GM18505 (cell line): Measurements from ENCODE around the gene PKNOX2.

Source experiments
- ATAC-seq: cut with Tn5 transposase; IDR thresholded peaks from one replicate; pipeline ENCODE4 v1.9.1; 2021; ENCODE audit not compliant: unreplicated experiment
- POLR2A ChIP-seq: IDR thresholded peaks from 4 replicates; pipeline ENCODE4 v1.6.1; 2011; ENCODE audit warnings: borderline replicate concordance; ENCODE audit not compliant: insufficient read depth, insufficient read length; ENCODE audit errors: extremely low read depth

The PKNOX2 gene

DNA sequence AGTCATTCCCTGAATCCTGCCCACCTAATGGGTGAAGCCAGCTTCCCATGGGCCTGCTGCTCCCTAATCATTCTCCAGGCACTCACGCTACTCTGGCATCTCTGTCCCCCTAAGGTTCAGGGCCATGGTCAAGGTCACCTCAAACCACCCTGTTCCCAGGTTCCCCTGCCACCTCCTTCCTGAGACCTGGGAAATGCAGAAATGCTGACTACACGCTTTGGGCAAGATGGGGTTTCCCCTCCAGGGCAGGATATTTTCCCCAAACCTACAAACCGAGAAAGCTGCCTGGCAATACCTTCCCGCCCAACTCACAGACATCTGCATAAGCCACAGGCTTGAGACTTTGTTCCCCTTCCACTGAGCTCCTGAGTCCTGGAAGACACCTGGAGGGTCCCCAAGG lies 233.9 kb downstream of the PKNOX2 start:
- TF ChIP-seq POLR2A = no peak
- ATAC-seq = no peak

- ATAC-seq = no peak
- TF ChIP-seq POLR2A = no peak
Measured at GRCh38 chr11:125398994-125399640, 234.6 kb downstream of the PKNOX2 start.

DNA sequence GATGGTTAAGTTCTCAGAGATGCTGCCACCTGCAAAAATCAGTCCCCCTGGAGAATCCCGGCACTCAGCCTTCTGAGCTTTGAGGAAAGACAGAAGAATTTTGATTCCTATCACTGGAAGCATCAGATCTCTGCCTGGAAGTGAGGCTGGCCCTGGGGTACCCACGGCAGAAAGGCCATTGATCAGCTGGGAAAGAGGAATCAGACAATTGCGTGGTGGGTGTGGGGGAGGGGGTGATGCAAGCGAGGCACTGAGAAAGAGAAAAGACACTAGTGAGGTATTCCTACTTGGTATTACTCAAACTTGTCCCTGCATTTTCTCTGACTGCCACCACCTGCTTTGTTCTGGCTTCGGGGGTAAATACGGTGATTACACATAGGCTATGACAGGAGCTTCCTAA lies 235.4 kb downstream of the PKNOX2 start:
- no peak for TF ChIP-seq POLR2A
- no peak for ATAC-seq

- ATAC-seq = no peak
- TF ChIP-seq POLR2A = no peak
Measured at GRCh38 chr11:125401235-125401634, 236.7 kb downstream of the PKNOX2 start.

DNA sequence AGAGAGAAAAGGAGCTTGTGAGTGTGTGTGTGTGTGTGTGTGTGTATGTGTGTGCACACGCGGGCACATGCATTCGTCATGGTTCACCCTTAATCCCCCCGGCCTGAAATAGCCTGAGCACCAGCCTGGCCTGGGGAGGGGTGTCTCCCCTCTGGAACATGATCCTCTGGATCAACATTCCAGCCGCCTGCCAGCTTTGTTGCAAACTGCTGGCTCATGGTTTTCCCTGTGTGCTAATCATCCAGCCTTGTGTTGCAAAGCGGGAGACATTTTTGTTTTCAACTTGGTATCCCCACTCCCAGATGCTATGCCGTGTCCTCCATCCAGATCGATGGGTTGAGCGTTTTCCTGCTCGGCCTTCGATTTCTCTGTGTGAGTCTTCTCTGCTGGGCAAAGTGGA lies 237.2 kb downstream of the PKNOX2 start:
- ATAC-seq = no peak
- no peak for TF ChIP-seq POLR2A

GRCh38 chr11:125402435-125402834 lies 237.9 kb downstream of the PKNOX2 start:
- no peak for ATAC-seq
- TF ChIP-seq POLR2A = no peak

GRCh38 chr11:125404157-125404810 lies 239.7 kb downstream of the PKNOX2 start:
- no peak for TF ChIP-seq POLR2A
- ATAC-seq = no peak

DNA sequence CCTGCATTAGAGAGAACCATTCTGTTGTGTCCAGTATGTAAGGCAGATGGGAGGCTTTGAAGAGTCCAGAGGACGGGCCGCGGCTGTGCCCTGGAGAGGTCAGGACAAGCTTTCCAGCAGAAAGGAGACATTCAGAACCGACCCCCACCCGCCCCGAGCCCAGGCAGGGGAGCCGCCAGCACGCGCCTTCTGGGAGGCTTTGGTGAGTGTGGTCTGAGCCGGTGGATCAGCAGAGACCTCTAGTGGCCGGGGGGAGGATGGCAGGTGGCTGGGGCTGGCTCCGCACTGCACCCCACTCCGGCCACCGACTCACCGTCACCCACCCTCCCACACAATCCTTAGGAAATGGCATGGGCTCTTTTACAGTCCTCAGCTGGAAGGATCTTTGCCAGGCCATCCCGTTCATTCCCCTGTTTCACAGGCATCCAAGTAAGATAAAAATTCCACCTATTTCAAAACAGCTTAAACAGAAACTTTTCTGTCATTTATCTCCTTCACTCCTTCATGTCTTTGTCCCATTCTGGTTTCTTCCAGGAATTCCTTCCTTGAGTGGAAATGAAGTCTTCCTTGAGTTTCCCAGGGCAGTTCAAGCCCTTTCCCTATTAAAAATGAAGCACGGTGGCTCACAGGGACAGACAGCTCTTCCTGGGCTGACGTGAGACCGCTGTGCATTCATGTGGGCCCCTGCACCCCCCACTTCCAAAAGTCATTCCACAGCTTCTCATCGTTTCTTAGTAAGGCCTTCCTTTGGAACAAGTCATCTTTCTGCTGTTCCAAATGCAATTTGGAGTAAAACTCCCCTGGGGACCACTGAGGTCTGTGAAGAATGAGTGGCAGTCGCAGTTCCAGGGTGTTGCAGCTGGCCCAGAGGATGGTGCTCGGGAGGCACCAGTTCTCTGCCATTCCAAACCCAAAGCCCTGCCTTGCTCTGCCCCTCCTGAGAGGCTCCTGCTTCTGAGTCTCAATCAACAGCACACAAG lies 240.6 kb downstream of the PKNOX2 start:
- no peak for TF ChIP-seq POLR2A

GRCh38 chr11:125407046-125407445 lies 242.5 kb downstream of the PKNOX2 start:
- TF ChIP-seq POLR2A = no peak
- no peak for ATAC-seq

More for the DNA sequence above, 240.6 kb downstream of the PKNOX2 start:
- ATAC-seq = no peak

DNA sequence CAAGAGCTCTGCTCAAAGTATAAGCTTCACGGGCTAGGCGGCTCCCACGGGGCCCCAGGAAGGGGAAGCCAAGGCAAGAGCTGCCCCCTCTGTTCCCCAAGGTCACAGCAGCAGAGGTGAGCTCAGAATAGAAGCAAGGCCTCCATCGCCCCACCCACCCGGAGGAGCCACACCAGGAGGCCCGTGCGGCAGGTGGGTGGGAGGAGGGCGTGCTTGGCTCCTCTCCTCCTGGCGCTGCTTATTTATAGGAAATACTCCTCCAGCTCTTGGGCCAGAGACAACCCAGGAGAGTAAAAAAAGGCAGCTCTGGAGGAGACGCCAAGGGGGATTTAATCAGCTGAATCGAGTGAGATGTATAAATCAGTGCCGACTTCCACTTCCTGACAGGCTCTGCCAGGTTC lies 243.8 kb downstream of the PKNOX2 start:
- ATAC-seq = no peak
- TF ChIP-seq POLR2A = no peak

DNA sequence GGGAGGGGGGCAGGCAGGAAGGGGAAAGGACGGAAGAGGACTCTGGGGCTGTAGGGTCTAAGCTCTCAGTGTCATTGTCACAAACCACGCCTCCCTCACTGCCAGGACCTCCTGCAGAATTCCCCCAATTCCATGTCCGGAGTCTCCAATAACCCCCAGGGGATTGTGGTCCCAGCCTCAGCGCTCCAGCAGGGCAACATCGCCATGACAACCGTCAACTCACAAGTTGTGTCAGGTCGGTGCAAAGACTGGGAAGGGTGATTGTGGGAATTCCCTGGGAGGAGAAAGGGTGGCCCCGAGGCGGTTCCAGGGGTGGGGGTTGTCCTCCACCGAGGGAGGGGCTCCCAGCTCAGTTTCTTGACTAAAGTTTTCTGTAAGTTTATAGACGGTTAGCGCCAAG lies 245.5 kb downstream of the PKNOX2 start:
- no peak for ATAC-seq

DNA sequence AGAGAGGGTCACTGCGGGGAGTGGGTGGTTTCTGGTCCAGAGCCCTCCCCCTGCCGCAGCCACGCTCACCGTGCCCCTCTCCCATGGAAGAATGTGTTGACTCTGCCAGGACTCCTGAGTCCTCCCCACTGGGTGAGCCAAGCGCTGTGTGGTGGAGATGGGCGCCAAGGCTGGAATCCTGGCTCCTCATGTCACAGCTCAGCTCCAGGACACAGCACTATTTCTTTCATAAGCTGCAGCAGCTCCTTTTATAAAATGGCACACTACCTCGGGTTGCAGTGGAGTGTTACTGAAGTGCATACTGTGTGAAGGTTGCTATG lies 247.6 kb downstream of the PKNOX2 start:
- no peak for ATAC-seq
- no peak for TF ChIP-seq POLR2A

More for the DNA sequence above, 245.5 kb downstream of the PKNOX2 start:
- no peak for TF ChIP-seq POLR2A

GRCh38 chr11:125412509-125412908 lies 248.0 kb downstream of the PKNOX2 start:
- ATAC-seq = no peak

More at GRCh38 chr11:125412509-125412908, 248.0 kb downstream of the PKNOX2 start:
- TF ChIP-seq POLR2A = no peak
